SIG-M5 treated with dmso at 0.1 percent for 504 hours (cell line): ENCODE data around the gene GABRD.
A peak's percentile ranks its signal among the peaks of the same experiment; 100 is the strongest.

ENCODE experiments used
- DNase-seq: peaks from one replicate; lab custom pipeline; 2025; ENCODE audit not compliant: unreplicated experiment; lab: John Stamatoyannopoulos, UW

The GABRD gene

GRCh38 chr1:1985375-1986050 lies 33.6 kb upstream of the GABRD start:
- no peak for DNase-seq

DNA sequence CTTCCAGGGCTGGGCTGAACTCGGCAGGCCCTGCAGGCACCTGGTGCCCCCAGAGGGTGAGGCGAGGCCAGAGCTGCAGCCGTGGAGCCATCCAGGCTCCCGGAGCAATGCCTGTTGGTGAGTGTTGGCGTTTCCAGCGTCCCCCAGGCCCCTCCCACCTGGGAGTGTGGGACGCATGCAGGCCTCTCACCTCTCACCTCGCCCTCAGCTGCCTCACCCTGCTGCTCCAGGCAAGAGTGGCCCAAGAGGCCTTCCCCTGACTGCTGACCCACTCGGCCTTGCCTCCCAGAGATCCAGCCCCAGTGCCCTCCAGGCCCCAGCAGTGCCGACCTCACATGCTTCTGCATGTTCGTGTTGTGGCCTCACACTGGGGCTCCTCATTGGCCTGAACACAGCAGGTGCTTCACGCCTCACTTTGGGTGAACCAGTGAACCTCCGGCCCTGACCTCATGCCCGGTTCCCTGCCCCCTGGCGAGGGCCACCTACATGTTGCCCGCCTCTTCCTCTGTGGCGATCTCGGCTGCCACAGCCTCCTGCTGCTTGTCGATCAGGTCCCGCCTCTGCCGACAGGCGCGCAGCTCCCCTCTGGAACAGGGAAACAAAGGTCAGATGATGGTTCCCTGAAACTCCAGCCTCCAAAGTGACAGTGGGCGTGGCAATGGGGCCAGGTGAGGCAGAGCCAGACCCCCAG lies 32.5 kb upstream of the GABRD start:
- no peak for DNase-seq

GRCh38 chr1:1987142-1987510 lies 32.0 kb upstream of the GABRD start:
- DNase-seq: no peak

- no peak for DNase-seq
Observed at GRCh38 chr1:1988061-1988945, 30.8 kb upstream of the GABRD start.

DNA sequence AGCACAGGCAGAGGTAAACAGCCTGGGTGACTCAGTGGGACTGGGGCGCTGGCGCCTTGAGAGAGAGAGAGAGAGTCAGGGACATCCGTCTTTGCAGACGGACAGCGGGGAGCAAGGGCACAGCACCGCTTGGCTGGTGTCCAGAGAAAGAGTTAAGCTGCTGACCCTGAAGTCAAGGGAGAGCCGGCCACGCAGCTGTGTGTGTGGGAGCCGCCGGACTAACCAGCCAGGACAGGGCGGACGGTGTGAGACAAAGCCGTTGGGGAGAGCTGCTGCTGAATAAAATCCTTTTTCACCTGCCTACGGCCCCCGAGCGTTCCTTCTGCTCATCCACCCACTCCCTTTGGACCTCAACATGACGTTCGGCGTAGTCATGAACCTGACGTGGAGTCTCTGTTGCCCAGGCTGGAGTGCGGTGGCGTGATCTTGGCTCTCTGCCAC lies 30.0 kb upstream of the GABRD start:
- no peak for DNase-seq

- DNase-seq: no peak
Observed at GRCh38 chr1:1989789-1990188, 29.4 kb upstream of the GABRD start.

DNA sequence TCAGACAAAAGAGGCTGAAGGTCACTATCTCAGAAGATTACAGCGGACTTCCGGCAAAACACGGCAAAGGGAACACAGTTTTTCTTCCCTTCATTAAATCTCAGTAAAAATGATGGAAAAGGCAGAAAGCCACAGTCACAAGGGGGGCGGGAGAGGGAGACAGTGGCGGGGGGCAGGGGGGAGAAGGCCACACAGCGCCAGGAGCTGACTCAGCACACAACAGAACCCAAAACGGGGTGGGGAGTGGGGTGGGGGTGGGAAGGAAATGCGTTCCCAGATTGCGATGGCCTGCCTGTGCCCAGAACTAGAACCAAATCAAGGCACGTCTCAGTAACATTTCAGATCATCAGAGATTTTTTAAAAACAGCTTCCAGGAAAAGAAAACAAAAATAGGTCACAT lies 28.9 kb upstream of the GABRD start:
- no peak for DNase-seq

DNA sequence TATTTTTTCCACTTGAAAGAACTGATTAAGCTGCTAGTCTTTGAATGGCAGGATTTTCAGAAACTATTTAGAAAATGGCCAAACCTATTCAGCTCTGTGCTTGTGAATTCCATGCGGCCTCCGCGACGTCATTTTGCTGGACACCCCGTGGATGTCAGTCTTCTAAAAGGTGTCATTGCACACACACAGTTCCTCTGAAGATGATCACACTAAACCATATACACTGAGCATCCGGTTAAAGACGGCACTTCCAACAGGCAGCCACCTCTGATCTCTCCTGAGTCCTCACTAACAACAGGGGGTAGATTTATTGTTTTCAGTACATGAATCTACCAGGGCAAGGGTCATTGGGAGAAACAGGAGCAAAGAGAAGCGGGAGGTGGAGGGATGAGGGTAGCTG lies 24.6 kb upstream of the GABRD start:
- DNase-seq: no peak

DNA sequence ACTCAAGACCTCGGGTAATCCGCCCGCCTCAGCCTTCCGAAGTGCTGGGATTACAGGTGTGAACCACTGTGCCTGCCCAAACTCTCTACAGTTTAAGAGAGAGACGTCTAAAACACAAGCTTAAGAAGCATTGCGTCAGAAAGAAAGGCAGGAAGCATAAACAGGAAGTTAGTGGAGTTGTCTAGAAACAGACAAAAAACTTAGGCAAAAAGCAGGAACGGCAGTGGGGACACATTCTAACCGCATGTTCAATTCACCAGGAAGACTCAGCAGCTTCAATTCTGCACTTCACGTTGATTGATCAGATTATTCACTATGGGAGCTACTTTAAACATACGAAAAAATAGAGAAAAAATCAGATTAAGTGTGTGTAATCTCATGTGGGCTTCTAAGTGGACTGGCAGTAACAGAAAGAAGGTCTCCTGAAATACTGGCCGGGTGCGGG lies 22.9 kb upstream of the GABRD start:
- DNase-seq: peak; percentile 91

DNA sequence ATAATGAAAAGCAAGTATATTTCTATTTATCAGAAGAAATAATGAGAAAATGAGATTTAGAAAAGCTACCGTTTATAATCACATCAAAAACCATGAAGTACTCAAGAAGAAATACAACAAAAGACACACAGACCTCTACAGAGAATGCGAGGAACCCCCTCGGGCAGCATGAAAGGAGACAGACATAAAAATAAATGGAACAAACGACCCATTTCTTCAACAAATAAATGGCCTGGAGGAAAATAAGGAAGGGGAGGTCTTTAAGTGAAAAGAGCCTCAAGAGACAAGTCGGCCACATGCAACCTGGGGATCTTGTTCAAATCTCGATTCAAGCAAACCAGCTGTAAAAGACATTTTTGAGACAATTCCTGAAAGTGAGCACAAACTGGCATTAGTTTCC lies 21.6 kb upstream of the GABRD start:
- DNase-seq: no peak

DNA sequence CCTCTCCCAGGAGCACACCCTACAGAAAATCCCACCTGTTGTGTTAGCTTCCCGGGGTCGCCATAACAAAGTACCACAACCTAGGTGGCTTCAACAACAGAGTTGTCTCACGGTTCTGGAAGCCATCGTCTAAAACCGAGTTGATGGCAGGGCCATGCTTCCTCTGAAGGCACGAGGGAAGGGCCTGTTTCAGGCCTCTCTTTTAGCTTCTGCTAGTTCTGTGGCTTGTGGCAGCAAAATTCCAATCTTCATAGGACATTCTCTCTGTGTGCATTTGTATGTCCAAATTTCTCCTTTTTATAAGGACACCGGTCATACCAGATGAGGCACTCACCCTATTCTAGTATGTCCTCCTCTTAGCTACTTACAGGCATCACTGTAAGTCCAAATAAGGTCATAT lies 18.7 kb upstream of the GABRD start:
- no peak for DNase-seq

DNA sequence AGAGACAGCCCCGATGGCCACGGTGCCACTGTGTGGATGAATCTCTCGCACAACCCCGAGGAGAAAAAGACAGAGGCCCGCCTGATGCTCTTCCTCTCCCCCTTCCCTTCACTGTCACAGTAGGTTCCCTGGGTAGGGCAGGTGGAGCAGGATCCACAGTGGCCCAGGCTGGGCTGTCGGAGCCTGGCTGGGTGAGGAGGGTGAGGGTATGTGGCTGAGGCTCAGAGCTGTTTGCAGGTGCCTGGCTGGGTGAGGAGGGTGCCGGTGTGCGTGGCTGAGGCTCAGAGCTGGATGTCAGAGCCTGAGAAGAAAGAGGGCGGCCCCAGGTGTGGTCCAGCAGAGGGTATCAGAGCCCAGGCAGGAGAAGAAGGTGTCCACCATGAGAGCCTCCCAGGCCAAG lies 18.3 kb upstream of the GABRD start:
- DNase-seq: no peak

DNA sequence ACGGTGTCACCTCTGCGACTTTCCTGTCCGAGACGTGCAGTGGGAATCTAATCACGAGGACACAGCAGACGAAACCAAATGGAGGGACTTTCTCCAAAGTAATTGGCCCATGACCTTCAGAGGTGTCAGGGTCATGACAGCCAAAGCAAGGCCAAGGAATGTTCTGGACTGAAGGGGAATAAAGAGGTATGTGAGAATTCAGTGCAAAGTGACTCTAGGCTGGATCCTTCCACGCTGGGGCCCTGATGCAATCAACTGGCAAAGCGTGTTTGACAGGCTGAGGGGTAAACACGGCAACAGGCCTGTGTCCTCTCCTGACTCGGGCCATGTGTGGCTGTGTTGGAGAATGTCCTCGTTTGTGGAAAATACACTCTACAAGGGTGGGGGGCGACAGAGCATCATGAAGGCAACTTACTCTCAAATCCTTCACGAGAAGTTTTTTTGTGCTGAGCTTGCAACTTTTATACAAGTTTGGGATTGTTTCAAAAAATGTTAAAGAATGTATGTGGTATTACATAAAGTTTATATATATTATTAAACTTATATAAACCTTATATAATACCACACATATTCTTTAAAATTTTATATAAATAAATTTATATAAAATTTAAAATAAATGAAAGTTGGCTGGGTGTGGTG lies 17.3 kb upstream of the GABRD start:
- peak; percentile 2 for DNase-seq

DNA sequence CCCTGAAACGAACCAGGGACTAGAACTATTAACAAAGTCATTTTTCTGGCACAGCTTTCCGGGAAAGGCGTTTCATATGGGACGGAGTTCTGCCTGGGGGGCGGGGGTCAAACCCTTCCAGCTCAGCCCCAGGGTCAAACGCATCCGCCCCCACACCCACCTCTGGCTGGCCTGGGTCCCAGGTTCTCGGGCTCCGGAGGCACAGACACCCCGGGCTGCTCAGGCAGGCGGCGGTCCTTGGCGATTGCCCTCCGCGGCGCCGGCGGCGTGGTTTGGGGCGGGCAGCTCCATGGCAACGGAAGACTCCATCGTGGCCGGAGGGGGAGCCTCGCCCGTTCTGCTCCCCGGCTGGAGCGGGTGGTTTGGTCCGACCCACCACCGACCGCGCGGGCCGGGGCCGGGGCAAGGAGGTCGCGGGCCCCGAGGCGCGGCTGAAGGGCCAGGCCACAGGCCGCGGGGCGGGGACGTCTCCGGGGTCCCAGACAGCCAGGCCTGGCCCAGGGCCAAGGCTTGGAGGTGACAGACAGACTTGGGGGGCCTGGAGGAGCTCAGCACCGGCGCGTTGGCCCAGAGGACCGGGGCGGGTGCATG lies 15.5 kb upstream of the GABRD start, which contains the start of gene CFAP74:
TSS of gene CFAP74 (minus strand) at position 246 of the 591 bp plus-strand sequence. CDS start 12,830 bp downstream, outside the sequence.
- no peak for DNase-seq

DNA sequence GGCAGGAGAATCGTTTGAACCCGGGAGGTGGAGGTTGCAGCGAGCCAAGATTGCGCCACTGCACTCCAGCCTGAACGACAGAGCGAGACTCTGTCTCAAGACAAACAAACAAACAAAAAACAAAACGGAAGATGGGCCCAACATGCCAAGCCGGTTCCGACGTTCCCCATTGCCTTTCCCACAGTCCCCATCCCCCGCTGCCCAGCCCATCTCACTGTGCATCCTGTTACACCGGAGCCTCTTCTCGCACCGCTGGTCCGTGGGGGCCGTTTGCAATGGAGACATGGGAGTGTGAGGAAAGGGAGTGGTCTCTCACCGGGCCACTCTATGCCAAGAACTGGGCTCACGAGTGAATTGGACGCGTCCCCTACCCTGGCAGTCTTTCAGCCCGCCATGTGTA lies 14.3 kb upstream of the GABRD start:
- no peak for DNase-seq

GRCh38 chr1:2009101-2010053 lies 9.8 kb upstream of the GABRD start:
- DNase-seq: no peak

DNA sequence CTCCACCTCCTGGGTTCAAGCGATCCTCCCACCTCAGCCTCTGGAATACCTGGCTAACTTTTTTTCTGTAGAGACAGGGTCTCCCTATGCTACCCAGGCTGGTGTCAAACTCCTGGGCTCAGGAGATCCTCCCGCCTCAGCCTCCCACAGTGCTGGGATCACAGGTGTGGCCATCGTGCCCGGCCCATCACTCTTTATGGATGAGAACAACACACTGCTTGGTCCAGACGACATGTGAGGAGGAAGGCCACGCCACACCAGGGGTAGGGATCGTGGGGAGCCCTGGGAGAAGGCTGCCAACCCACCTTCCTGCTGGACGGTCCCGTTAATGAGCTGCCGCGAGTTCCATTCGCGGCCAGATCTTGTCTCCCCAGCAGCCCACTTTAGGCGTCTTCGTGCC lies 5.0 kb upstream of the GABRD start:
- DNase-seq: no peak

DNA sequence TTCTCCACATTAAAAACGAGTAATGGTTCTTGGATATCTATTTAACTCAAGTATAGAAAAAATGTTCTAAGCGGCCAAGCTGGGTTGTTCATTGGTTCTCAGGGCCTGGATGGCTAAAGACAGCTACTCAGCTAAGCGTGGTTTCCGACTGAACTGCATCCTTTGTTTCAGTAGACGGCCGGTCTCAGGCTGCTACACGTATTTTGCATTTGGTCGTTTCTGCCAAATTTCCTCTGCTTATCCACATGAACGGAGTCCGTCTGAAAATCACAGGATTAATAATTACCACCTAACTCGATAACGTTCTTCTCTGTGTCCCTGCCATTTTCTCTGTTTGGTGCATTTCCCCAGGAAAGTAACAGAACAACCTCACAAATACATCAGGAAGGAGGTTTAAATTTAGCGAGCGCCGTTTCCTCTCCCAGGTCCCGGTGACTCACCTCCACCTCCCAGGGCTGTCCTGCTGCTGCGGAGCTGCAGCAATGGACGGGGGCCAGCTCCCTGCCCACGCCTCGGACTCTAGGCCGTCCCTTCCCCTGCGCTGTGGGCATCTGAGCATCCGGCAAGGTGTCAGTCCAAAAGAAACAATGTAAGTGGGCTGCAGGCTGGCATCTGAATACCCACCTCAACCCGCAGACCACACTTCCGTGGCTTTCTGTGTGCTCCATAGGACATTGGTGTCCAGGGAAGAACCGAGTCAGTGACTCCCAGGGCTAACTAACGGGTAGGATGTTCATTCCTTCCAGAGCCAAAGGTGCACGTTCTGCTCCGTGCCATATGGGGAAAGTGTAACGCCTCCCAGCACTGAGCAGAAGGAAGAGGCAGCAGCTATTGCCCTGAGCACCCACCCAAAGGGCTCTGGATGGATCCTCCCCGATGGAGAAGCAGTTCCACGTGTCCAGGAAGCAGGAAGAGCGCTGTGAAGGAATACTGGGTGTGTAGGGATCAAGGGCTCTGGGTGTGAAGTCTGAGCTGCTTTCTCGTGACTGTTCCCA lies 4.1 kb upstream of the GABRD start:
- DNase-seq: no peak

DNA sequence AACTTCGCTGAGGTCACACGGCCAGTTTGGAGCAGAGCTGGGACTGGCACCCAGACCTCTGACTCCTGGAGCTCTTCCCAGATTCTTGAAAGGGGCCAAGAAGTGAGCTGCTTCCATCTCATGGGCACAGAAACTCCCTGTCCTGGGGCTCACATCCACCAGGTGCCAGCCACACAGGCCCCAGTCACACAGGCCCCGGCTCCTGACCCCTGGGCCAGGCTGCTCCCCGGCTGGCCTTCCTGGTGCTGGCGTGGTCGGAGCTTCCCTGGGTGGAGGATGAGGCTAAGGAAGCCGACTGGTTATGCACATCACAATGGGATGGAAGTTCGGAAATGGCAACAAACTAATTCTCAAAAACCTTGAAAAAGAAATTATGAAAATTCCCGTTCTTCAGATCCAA lies 3.0 kb upstream of the GABRD start:
- DNase-seq: no peak
